IMR-90 (cell line): Measurements from ENCODE around the gene PRR5. TPM values are rescaled to one million over a fixed set of nuclear protein-coding genes. Genes with fewer than 3 reads are reported as not detected.

Source experiments
- ATAC-seq: fragments of 200-7000 bp; cut with Tn5 transposase; 2 replicates; pipeline ENCODE4 v1.9.1; 2020; ENCODE audit warnings: low read depth, mild to moderate bottlenecking, moderate library complexity
- BruUV-seq: library from RNA; stranded (reverse); fragments of 400-500 nt; replicated peaks from 2 replicates; lab custom pipeline; 2021; lab: Mats Ljungman, UMichigan
- CTCF ChIA-PET: fragments of 300-600 bp; formaldehyde crosslinking; extraction: SDS; loops from one replicate; lab custom pipeline; 2021; ENCODE audit warnings: antibody characterized with exemption; lab: Yijun Ruan, JAX
- POLR2A ChIA-PET: fragments of 300-600 bp; sonication (Branson Sonifier 250); formaldehyde crosslinking; loops from one replicate; lab custom pipeline; 2022; ENCODE audit warnings: antibody characterized with exemption; ENCODE audit not compliant: unreplicated experiment; lab: Charles Lee
- DNase-seq: peaks from one replicate; pipeline ENCODE4 v3.0.0; 2013
- H2AFZ ChIP-seq: replicated peaks from 2 replicates; pipeline ENCODE3; 2013; ENCODE audit warnings: low read length, mild to moderate bottlenecking; ENCODE audit not compliant: poor library complexity
- H2AK5ac ChIP-seq: 2 replicates; pipeline ENCODE4 v1.6.1; 2013; ENCODE audit warnings: low read depth, low read length, inconsistent platforms
- H2AK9ac ChIP-seq: replicated peaks from 2 replicates; pipeline ENCODE3; 2013; ENCODE audit warnings: mild to moderate bottlenecking, low read depth, low read length, moderate library complexity; ENCODE audit not compliant: poor library complexity
- H2BK120ac ChIP-seq: 2 replicates; pipeline ENCODE4 v1.6.1; 2013; ENCODE audit warnings: low read depth, low read length, inconsistent platforms
- H2BK15ac ChIP-seq: 3 replicates; pipeline ENCODE4 v1.6.1; 2013; ENCODE audit warnings: low read depth, low read length, inconsistent platforms
- H2BK20ac ChIP-seq: 2 replicates; pipeline ENCODE4 v1.6.1; 2013; ENCODE audit warnings: low read depth, mild to moderate bottlenecking, inconsistent platforms, low read length, moderate library complexity
- H2BK5ac ChIP-seq: 2 replicates; pipeline ENCODE4 v1.6.1; 2013; ENCODE audit warnings: mild to moderate bottlenecking, low read depth, low read length, inconsistent platforms; ENCODE audit not compliant: poor library complexity, severe bottlenecking
- H3K14ac ChIP-seq: replicated peaks from 2 replicates; pipeline ENCODE4 v1.6.1; 2013; ENCODE audit warnings: low read depth, low read length, inconsistent platforms
- H3K18ac ChIP-seq: 2 replicates; pipeline ENCODE4 v1.6.1; 2013; ENCODE audit warnings: low read depth, low read length, control low read depth
- H3K23ac ChIP-seq: 2 replicates; pipeline ENCODE4 v1.6.1; 2013; ENCODE audit warnings: low read depth, low read length, inconsistent platforms
- H3K27ac ChIP-seq: 2 replicates; pipeline ENCODE4 v1.5.1; 2013; ENCODE audit warnings: mild to moderate bottlenecking, control low read depth, low read length; ENCODE audit not compliant: insufficient read depth
- H3K27me3 ChIP-seq: 2 replicates; pipeline ENCODE4 v1.6.1; 2013; ENCODE audit warnings: low read length; ENCODE audit not compliant: control insufficient read depth, insufficient read depth
- H3K36me3 ChIP-seq: 2 replicates; pipeline ENCODE4 v1.6.1; 2013; ENCODE audit warnings: low read length, mixed read lengths; ENCODE audit not compliant: control insufficient read depth, insufficient read depth
- H3K4ac ChIP-seq: 2 replicates; pipeline ENCODE4 v1.6.1; 2013; ENCODE audit warnings: low read depth, low read length, inconsistent platforms
- H3K4me1 ChIP-seq: 2 replicates; pipeline ENCODE4 v1.6.1; 2013; ENCODE audit warnings: low read length, mixed read lengths; ENCODE audit not compliant: control insufficient read depth, insufficient read depth
- H3K4me2 ChIP-seq: 2 replicates; pipeline ENCODE4 v1.6.1; 2013; ENCODE audit warnings: low read depth, mild to moderate bottlenecking, control low read depth, low read length, moderate library complexity
- H3K4me3 ChIP-seq: 2 replicates; pipeline ENCODE4 v1.5.1; 2013; ENCODE audit warnings: low read depth, mild to moderate bottlenecking, control low read depth, low read length, moderate library complexity; ENCODE audit not compliant: insufficient read depth
- H3K56ac ChIP-seq: 2 replicates; pipeline ENCODE4 v1.6.1; 2013; ENCODE audit warnings: low read length, inconsistent platforms; ENCODE audit not compliant: insufficient read depth; ENCODE audit errors: extremely low read depth
- H3K79me1 ChIP-seq, 2 experiments: 2 replicates each; pipeline ENCODE4 v1.6.1; 2013; ENCODE audit warnings: low read length in 2 of 2, inconsistent platforms in 1 of 2, low read depth in 1 of 2
- H3K9ac ChIP-seq: 2 replicates; pipeline ENCODE4 v1.6.1; 2013; ENCODE audit warnings: low read depth, low read length, control low read depth
- H3K9me1 ChIP-seq: 2 replicates; pipeline ENCODE4 v1.6.1; 2013; ENCODE audit warnings: low read length, inconsistent platforms; ENCODE audit not compliant: insufficient read depth
- H3K9me3 ChIP-seq: 2 replicates; pipeline ENCODE4 v1.6.1; 2013; ENCODE audit warnings: low read length; ENCODE audit not compliant: control insufficient read depth, insufficient read depth
- H4K20me1 ChIP-seq: 2 replicates; pipeline ENCODE4 v1.6.1; 2013; ENCODE audit warnings: low read length, inconsistent platforms; ENCODE audit not compliant: insufficient read depth
- H4K5ac ChIP-seq: 2 replicates; pipeline ENCODE4 v1.6.1; 2013; ENCODE audit warnings: mild to moderate bottlenecking, low read depth, low read length, control low read depth
- H4K8ac ChIP-seq, 2 experiments: 2 replicates each; pipeline ENCODE4 v1.6.1; 2013; ENCODE audit warnings: low read depth in 2 of 2, low read length in 2 of 2, control low read depth in 1 of 2, inconsistent platforms in 1 of 2
- H4K91ac ChIP-seq: 2 replicates; pipeline ENCODE4 v1.6.1; 2013; ENCODE audit warnings: low read depth, low read length, inconsistent platforms; ENCODE audit not compliant: insufficient read depth
- BHLHE40 ChIP-seq: fragments of 150-350 bp; IDR thresholded peaks from 2 replicates; pipeline ENCODE4 v1.6.1; 2016; ENCODE audit warnings: mild to moderate bottlenecking, low read depth, low read length
- CEBPB ChIP-seq: IDR thresholded peaks from 2 replicates; pipeline ENCODE4 v1.6.1; 2012; ENCODE audit warnings: low read depth, low read length, improper control_type of control experiment
- CHD1 ChIP-seq: IDR thresholded peaks from 2 replicates; pipeline ENCODE4 v1.6.1; 2012; ENCODE audit warnings: low read depth, low read length, improper control_type of control experiment
- FOS ChIP-seq: fragments of 150-350 bp; IDR thresholded peaks from 2 replicates; pipeline ENCODE4 v1.6.1; 2016; ENCODE audit warnings: low read depth, low read length
- MAFK ChIP-seq: IDR thresholded peaks from 2 replicates; pipeline ENCODE4 v1.6.1; 2012; ENCODE audit warnings: low read depth, low read length, improper control_type of control experiment
- MAZ ChIP-seq: IDR thresholded peaks from 2 replicates; pipeline ENCODE4 v1.6.1; 2012; ENCODE audit warnings: low read depth, mild to moderate bottlenecking, low read length, improper control_type of control experiment, moderate library complexity, borderline replicate concordance
- MXI1 ChIP-seq: IDR thresholded peaks from 2 replicates; pipeline ENCODE4 v1.6.1; 2012; ENCODE audit warnings: low read depth, mild to moderate bottlenecking, low read length, moderate library complexity, borderline replicate concordance
- NFE2L2 ChIP-seq: fragments of 150-350 bp; IDR thresholded peaks from 2 replicates; pipeline ENCODE4 v1.6.1; 2016; ENCODE audit warnings: low read depth, mild to moderate bottlenecking, low read length
- POLR2A ChIP-seq: IDR thresholded peaks from 2 replicates; pipeline ENCODE4 v1.6.1; 2012; ENCODE audit warnings: mild to moderate bottlenecking, low read depth, low read length
- RAD21 ChIP-seq: IDR thresholded peaks from 2 replicates; pipeline ENCODE4 v1.6.1; 2012; ENCODE audit warnings: low read length, improper control_type of control experiment
- RCOR1 ChIP-seq: IDR thresholded peaks from 2 replicates; pipeline ENCODE4 v1.6.1; 2012; ENCODE audit warnings: mild to moderate bottlenecking, low read length, improper control_type of control experiment; ENCODE audit not compliant: insufficient replicate concordance
- RFX5 ChIP-seq: IDR thresholded peaks from 2 replicates; pipeline ENCODE4 v1.8.0; 2012; ENCODE audit warnings: low read depth, mild to moderate bottlenecking, low read length, moderate library complexity
- SMC3 ChIP-seq: fragments of 150-350 bp; IDR thresholded peaks from 2 replicates; pipeline ENCODE4 v1.6.1; 2016; ENCODE audit warnings: low read depth, mild to moderate bottlenecking, antibody characterized with exemption, low read length, moderate library complexity
- WGBS, 2 experiments: methylation state at CpG; one replicate each; pipeline versions ENCODE4 v1.1.5 to v1.1.7; 2013; ENCODE audit warnings: missing lambda C conversion rate in 2 of 2; ENCODE audit not compliant: insufficient read length in 1 of 2; ENCODE audit errors: extremely low coverage in 2 of 2; 5-methylcytosine and 5-hydroxymethylcytosine counted together
- dilution Hi-C: fragments of 300-500 bp; cut with HindIII; formaldehyde crosslinking; loops from one replicate; pipeline ENCODE4 v1.14.3; 2018; ENCODE audit warnings: low sequenced_read_pairs; ENCODE audit not compliant: unreplicated experiment
- in situ Hi-C: fragments of 300-500 bp; cut with MboI; formaldehyde crosslinking; loops from 3 replicates; pipeline ENCODE4 v1.14.3; 2019; ENCODE audit warnings: low sequenced_read_pairs, inconsistent platforms, mixed read lengths
- intact Hi-C: fragments of 100-400 bp; cut with micrococcal nuclease; formaldehyde crosslinking; loops from 2 replicates; pipeline ENCODE4 v1.10.0; 2022
- polyA plus RNA-seq, 3 experiments: library from polyadenylated mRNA; depleted of rRNA; stranded (reverse); fragments of >200 nt; gene quantifications; 2 replicates each; pipeline ENCODE4 v1.2.3, GENCODE V29; 2012; ENCODE audit warnings: low replicate concordance in 1 of 3
- total RNA-seq: library from RNA; depleted of rRNA; stranded (reverse); fragments of >200 nt; gene quantifications from 2 replicates; pipeline ENCODE4 v1.2.3, GENCODE V29; 2012
- TF ChIP-seq, protein P1 (sequence below): conservative IDR thresholded peaks from 2 replicates; pipeline ENCODE4 v1.5.1; 2012; ENCODE audit warnings: mild to moderate bottlenecking, low read depth, low read length, improper control_type of control experiment
- TF ChIP-seq, protein P2 (sequence below): fragments of 150-350 bp; IDR thresholded peaks from 2 replicates; pipeline ENCODE4 v1.6.1; 2016; ENCODE audit warnings: low read depth, mild to moderate bottlenecking, low read length, moderate library complexity, borderline replicate concordance
- TF ChIP-seq, protein P3 (sequence below): fragments of 150-350 bp; IDR thresholded peaks from 2 replicates; pipeline ENCODE4 v1.6.1; 2017; ENCODE audit warnings: mild to moderate bottlenecking, antibody characterized with exemption, low read length, low read depth

The PRR5 gene
- total and polyA plus RNA-seq, 2 of the 4 experiments (the other 2 are of a cell fraction), result 8.1 to 24.3 TPM

DNA sequence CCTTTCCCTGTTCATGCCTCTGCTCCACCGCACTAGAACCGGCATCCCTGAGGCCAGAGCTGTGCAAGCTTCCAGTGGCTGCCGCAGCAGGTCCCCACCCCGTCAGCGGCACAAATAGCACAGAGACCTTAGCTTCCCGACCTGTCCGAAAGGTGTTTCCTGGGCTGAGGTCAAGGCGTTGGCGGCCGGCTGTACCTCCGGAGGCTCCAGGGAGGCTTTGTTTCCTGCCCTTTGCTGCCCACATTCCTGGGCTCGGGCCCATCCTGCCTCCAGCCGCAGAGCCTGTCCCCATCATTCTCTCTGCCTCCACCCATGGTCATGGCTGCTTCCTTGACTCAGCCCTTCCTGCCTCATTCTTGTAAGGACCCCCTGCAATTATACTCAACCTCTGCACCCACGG, 81.6 kb downstream of the PRR5 start:
- Histone ChIP-seq H3K4me1 (no peaks in the 10 kb centered on the region), H3K9me3 (no peaks in the 10 kb centered on the region), H3K36me3 (no peaks in the 10 kb centered on the region), H3K4ac (no peak overlapping the region), H2BK15ac (no peak overlapping the region), H3K9me1 (no peaks in the 10 kb centered on the region), H3K18ac (no peak overlapping the region), H2AFZ (no peak overlapping the region), H4K91ac (no peak overlapping the region), H3K4me3 (no peak overlapping the region), H3K79me1 (no peaks in the 10 kb centered on the region), H4K20me1 (no peaks in the 10 kb centered on the region), H4K8ac (no peak overlapping the region), H2AK9ac (no peak overlapping the region), H3K56ac (no peak overlapping the region), H2BK20ac (no peak overlapping the region), H4K5ac (no peak overlapping the region), H2BK5ac (no peak overlapping the region), H2BK120ac (no peak overlapping the region), H2AK5ac (no peak overlapping the region), H3K27ac (no peak overlapping the region), H3K9ac (no peak overlapping the region), H3K14ac (no peak overlapping the region), H3K27me3 (peaks cover 2% of the 10 kb centered on the region; the same call in 1 of the 2 replicates), H3K4me2 (no peak overlapping the region), H3K23ac (no peak overlapping the region)
- in situ Hi-C loops (no loop called here), intact Hi-C loops (no loop called here), dilution Hi-C loops (no loop called here)
- WGBS, 2 experiments, result 85% methylated on average over 5 of the region's 14 CpGs; no CpG with 5 or more reads in 1 of the 2 experiments
- ChIA-PET POLR2A (no interaction called here), CTCF (no interaction called here)
- TF ChIP-seq FOS (no peak), RFX5 (no peak), CEBPB (no peak), RCOR1 (no peak), BHLHE40 (no peak), NFE2L2 (no peak), CHD1 (no peak), SMC3 (no peak), MXI1 (no peak), RAD21 (no peak), MAFK (no peak), POLR2A (no peak), MAZ (no peak)
- TF ChIP-seq, protein P1, sequence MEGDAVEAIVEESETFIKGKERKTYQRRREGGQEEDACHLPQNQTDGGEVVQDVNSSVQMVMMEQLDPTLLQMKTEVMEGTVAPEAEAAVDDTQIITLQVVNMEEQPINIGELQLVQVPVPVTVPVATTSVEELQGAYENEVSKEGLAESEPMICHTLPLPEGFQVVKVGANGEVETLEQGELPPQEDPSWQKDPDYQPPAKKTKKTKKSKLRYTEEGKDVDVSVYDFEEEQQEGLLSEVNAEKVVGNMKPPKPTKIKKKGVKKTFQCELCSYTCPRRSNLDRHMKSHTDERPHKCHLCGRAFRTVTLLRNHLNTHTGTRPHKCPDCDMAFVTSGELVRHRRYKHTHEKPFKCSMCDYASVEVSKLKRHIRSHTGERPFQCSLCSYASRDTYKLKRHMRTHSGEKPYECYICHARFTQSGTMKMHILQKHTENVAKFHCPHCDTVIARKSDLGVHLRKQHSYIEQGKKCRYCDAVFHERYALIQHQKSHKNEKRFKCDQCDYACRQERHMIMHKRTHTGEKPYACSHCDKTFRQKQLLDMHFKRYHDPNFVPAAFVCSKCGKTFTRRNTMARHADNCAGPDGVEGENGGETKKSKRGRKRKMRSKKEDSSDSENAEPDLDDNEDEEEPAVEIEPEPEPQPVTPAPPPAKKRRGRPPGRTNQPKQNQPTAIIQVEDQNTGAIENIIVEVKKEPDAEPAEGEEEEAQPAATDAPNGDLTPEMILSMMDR, result no peak
- TF ChIP-seq, protein P2, sequence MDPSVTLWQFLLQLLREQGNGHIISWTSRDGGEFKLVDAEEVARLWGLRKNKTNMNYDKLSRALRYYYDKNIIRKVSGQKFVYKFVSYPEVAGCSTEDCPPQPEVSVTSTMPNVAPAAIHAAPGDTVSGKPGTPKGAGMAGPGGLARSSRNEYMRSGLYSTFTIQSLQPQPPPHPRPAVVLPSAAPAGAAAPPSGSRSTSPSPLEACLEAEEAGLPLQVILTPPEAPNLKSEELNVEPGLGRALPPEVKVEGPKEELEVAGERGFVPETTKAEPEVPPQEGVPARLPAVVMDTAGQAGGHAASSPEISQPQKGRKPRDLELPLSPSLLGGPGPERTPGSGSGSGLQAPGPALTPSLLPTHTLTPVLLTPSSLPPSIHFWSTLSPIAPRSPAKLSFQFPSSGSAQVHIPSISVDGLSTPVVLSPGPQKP, result no peak
- TF ChIP-seq, protein P3, sequence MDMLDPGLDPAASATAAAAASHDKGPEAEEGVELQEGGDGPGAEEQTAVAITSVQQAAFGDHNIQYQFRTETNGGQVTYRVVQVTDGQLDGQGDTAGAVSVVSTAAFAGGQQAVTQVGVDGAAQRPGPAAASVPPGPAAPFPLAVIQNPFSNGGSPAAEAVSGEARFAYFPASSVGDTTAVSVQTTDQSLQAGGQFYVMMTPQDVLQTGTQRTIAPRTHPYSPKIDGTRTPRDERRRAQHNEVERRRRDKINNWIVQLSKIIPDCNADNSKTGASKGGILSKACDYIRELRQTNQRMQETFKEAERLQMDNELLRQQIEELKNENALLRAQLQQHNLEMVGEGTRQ, result no peak
- ATAC-seq, result no peak
- no peak for DNase-seq
- no TSS peak for BruUV-seq
